H1 (cell line): ENCODE results near the gene MYLK. TPM values are rescaled to one million over a fixed set of nuclear protein-coding genes. Genes with fewer than 3 reads are reported as not detected.

Experiments used
- BCL11A ChIP-seq, 2 experiments: IDR thresholded peaks; one replicate each; pipeline ENCODE4 v1.6.1; 2011; ENCODE audit warnings: low read depth in 2 of 2, low read length in 2 of 2, mild to moderate bottlenecking in 2 of 2
- CHD2 ChIP-seq: IDR thresholded peaks from 2 replicates; pipeline ENCODE4 v1.6.1; 2012; ENCODE audit warnings: low read length, improper control_type of control experiment
- MAFK ChIP-seq: IDR thresholded peaks from 2 replicates; pipeline ENCODE4 v1.6.1; 2012; ENCODE audit warnings: low read depth, mild to moderate bottlenecking, improper control_type of control experiment, low read length
- POU5F1 ChIP-seq: IDR thresholded peaks from 2 replicates; pipeline ENCODE4 v1.6.1; 2011; ENCODE audit warnings: low read depth, mild to moderate bottlenecking, low read length, moderate library complexity
- RAD21 ChIP-seq, 2 experiments: IDR thresholded peaks in 1 of 2; conservative IDR thresholded peaks in 1 of 2; 2 replicates each; pipeline ENCODE4 v1.6.1; 2011; ENCODE audit warnings: low read depth in 2 of 2, low read length in 2 of 2, improper control_type of control experiment in 1 of 2, inconsistent platforms in 1 of 2, mild to moderate bottlenecking in 1 of 2, moderate library complexity in 1 of 2
- RXRA ChIP-seq: IDR thresholded peaks from 2 replicates; pipeline ENCODE4 v1.6.1; 2011; ENCODE audit warnings: low read depth, mild to moderate bottlenecking, low read length, moderate library complexity; ENCODE audit not compliant: insufficient read depth
- polyA plus RNA-seq, 7 experiments: library from polyadenylated mRNA; depleted of rRNA in 3 of 7; stranded (reverse) in 5 of 7; unstranded in 2 of 7; fragments of >200 nt in 5 of 7; fragments of 200-250 nt in 2 of 7; gene quantifications; 1 replicate in 5 of 7; 2 replicates in 1 of 7; 4 replicates in 1 of 7; pipeline versions ENCODE4 v1.2.1 to v1.2.3, GENCODE V29; 2011 to 2013; ENCODE audit warnings: missing spikeins in 2 of 7, mixed read lengths in 2 of 7
- total RNA-seq: library from RNA; stranded (reverse); fragmentation: NEBNext Ultra II Directional; extraction: Animal tissue kit (Norgen Biotek cat#: 25700); gene quantifications from 2 replicates; pipeline ENCODE4 v1.2.1, GENCODE V29; 2021
- TF ChIP-seq, protein P1 (sequence below): IDR thresholded peaks from 2 replicates; pipeline ENCODE4 v1.6.1; 2012; ENCODE audit warnings: inconsistent platforms

The MYLK gene
- total and polyA plus RNA-seq, 2 of the 8 experiments (the other 6 are each of a cell fraction or from before 2014, with no cell fraction given) = 11.6 to 21.3 TPM

DNA sequence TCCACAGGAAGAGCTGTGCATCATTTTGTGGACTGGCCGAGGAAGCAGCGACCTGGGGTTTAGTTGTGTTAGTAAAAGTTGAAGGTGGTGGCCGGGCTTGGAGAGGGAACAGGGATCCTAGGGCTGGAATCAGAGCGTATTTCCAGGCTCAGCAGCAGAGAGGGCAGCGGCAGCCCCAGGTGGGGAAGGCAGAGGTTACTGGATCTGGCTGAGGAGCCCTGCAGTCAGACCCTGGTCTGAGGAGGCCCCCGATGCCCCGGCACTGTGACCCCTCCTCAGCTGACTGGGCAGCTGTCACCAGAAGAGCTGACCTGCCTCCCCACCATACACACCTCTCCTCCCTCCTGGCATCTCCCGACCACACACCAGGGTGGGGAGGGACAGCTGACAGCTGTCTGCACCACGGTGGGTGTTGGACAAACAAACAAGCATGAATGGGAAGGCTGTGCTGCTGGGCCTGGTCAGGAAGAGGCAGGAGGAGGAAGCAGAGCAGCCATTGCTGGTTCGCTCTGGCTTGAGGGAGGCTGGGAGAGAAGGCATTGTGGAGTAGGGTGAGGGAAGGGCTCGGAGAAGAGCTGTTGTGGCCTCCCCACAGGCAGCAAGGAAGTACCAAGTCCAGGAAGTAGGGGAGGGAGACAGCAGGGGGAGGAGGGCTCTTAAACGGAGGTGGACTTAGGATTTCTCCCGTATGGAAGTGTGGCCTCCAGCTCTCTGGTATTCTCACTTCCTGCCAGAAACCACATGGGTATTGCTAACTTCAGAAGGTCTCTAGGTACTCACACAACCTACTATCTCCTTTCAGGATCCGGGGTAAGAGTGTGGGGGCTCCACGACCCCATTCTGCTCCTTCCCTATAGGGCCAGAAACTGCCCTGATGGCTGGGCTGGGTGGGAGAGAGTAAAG is 249.7 kb downstream of the MYLK start (continued):
- TF ChIP-seq RXRA (no peak), MAFK (no peak), POU5F1 (no peak), BCL11A (IDR thresholded peaks at IDR 0.05; ENCODE audit: low read depth in 2 of 2, low read length in 2 of 2) (no peak), CHD2 (no peak), RAD21 (IDR thresholded peaks at IDR 0.05 in 1 of 2, conservative IDR thresholded peaks at IDR 0.05 in 1 of 2; ENCODE audit: low read depth in 2 of 2, low read length in 2 of 2) (no peak)
- TF ChIP-seq, protein P1, sequence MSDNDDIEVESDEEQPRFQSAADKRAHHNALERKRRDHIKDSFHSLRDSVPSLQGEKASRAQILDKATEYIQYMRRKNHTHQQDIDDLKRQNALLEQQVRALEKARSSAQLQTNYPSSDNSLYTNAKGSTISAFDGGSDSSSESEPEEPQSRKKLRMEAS = no peak
